HG03060 (cell line): ENCODE results near the gene TIMM8A.
"Not testable (repeated sequence)": the region's sequence is repeated elsewhere in the genome, so short reads cannot be mapped to it uniquely, and the experiment has no call there.

Source experiments
- ATAC-seq: cut with Tn5 transposase; IDR thresholded peaks from one replicate; pipeline ENCODE4 v1.9.1; 2021; ENCODE audit warnings: low read depth, moderate number of reproducible peaks; ENCODE audit not compliant: unreplicated experiment

TIMM8A gene

DNA sequence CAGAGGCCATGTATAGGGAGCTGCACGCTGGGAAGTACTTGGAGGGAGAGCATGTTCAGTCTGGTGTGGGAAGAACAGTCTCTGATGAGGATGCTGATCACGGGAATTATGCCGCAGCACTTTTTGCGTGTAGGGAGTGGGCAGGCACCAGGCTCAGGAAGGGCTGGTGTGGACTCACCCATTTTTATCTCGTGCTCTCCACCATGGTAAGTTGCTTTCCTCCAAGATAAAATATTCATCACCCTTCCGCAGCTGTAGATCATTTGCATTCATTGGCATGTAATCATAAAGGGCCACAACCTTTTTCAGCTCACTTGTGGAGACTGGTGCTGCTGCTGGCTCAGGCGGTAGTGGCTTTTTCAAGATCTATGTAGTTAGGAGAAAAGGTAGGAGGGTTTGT lies 11.8 kb upstream of the TIMM8A start:
- ATAC-seq, result no peak

DNA sequence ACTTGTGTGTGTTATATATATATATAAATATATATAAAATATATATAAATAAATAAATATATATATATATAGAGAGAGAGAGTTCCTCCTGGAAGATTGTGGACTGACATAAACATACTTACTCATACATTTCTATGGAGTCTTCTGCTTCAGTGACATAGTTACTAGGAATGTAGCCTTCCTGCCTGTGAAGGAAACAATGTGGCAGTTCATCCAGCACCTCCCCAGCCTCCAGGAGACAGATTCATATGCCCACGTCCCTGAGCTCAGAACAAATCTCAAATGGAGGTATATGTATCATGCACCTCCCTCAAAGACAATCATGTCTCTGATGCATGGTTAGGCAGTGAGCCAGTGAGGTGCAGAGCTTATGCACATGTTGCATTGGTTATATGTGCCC lies 11.4 kb upstream of the TIMM8A start:
- ATAC-seq, result no peak

DNA sequence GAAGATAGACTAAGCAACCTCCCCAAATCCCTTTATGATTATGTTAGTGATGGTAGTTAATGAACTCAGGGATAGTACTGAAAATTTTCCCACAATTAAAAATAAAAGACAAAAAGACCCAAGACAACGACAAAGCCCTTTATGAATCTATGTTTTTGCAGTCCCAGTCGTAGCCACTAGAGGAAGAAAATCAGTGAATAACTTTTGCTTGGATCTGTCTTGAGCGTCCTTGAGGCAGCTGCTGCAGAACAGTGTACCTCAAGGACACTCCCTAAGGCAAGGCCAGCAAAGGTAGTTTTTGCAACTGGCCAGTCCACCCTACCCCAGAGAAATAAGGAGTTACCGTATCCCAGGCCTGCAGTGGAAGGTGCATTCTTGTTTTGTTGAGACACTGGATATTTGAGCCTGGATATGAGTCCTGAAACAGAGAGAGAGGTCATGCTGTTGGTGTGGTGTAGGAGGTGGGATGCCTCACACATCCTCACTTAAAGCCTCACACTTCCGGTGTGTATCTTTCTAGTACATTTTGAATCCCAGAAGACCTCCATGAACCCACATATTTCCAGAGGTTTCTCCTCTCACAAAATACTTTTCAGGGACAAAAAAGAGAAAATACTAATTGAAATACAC lies 8.7 kb upstream of the TIMM8A start:
- ATAC-seq, result no peak

DNA sequence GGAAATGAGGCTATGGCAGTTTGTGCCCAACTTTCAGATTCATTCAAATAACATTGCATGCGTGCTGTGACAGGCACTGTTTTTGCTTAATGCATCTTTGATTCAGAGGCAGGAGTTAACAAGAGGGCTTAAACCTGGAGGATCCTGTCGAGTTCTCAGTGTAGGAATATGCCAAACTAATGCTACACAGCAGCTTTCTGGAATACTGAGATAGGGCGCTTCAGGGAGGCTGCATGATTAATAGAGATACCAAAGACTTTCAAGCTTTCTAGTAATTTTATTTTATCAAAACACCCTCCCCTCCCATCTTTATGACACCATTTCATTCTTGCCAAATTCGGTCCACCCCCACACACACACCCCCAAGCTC lies 636 bp upstream of the TIMM8A start:
- no peak for ATAC-seq

DNA sequence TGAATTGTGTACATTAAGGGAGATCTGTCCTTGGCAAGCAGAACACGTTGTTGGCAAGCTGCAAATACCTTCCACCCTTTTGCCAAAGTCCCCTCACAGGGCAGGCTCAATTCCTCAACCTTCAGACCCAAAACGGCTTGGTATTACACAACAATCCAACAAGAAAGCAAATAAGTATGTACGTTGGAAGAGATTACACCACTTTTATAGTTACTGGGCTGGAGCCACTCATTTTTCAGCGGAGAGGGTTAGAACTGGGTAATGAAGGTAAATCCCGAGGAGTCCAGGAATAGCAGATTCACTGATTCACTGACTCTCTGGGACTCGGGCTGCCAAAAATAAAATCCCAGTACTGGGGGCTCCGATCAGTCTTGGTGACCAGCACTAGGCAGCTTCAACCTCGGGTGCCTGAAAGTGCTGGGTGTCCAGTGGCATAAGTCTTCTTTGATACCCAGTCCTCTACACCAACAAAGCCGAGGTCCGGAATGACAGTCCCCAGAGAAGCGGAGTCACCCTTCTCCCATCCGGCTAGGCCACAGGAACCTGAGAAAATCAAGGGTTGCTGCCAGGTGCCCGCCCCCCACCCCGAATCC lies 587 bp downstream of the TIMM8A start:
- no peak for ATAC-seq

DNA sequence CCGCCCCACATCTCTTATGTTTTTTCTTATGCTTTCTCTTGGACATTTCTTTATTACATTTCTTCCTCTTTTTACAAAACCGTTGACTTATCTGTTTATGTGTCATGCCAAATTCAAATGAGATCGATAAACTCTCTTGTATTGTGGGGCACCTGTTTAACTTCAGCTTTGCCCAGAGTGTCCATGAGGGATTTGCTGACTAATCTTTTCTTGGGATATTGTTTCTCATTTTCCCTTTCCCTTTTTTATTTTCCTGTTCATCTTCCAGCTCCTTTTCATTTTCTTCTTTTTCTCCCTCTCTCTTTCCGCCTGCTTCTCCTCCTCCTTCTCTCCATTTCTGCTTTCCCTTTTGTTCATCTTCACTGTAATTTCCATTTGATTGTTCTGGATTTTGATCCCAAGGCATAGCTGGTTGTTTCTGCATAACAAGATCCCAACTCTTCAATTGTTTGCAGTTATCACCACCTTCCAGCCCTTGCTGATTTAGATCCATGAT lies 10.7 kb downstream of the TIMM8A start:
- no peak for ATAC-seq

DNA sequence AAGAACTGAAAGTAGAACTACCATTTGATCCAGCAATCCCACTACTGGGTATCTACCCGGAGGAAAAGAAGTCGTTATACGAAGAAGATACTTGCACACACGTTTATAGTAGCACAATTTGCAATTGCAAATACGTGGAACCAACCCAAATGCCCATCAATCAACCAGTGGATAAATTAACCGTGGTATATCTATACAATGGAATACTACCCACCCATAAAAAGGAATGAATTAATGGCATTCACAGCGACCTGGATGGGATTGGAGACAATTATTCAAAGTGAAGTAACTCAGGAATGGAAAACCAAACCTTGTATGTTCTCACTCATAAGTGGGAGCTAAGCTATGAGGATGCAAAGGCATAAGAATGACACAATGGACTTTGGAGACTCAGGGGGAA lies 14.2 kb downstream of the TIMM8A start:
- not testable (repeated sequence) for ATAC-seq

DNA sequence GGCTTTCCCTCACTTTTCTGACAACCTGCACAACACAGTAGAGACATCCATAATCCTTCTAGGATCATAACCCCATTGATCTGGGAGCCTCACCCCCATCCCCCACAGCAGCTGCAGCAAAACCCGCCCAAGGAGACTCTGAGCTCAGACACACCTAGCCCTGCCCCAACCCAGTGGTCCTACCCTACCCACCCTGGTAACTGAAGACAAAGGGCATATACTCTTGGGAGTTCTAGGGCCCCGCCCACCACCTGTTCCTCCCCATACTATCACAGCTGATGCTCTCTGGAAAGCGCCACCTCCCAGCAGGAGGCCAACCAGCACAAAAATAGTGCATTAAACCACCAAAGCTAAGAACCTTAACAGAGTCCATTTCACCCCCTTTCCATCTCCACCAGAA lies 21.9 kb downstream of the TIMM8A start:
- not testable (repeated sequence) for ATAC-seq

DNA sequence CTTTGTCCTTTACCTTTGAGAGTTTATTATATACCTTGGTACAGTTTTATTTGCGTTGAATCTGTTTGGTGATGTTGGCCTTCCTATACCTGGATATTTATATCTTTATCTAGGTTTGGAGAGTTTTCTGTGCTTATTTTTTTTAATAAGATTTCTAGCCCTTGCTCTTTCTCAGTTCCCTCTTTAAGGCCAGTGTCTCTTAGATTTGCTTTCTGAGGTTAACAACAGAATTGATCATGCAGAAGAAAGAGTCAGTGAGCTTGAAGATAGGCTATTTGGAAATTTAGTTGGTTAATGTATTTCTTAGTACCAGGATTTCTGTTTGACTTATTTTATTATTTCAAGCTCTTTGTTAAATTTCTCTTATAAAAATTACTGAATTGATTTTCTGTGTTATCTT lies 44.8 kb downstream of the TIMM8A start:
- no peak for ATAC-seq
